Osteocyte (in vitro differentiated cells): ENCODE data around the gene IGSF9. TPM values are rescaled to one million over a fixed set of nuclear protein-coding genes. Genes with fewer than 3 reads are reported as not detected.

ENCODE experiments used
- DNase-seq: peaks from one replicate; pipeline ENCODE4 v3.0.0; 2021; ENCODE audit warnings: mixed read lengths; ENCODE audit not compliant: unreplicated experiment; ENCODE audit errors: extremely low spot score
- H3K27ac Mint-ChIP-seq: one replicate; pipeline ENCODE4 v1.8.0; 2021; ENCODE audit warnings: mild to moderate bottlenecking, mixed read lengths; ENCODE audit not compliant: unreplicated experiment
- H3K27me3 Mint-ChIP-seq: one replicate; pipeline ENCODE4 v1.8.0; 2021; ENCODE audit warnings: mixed read lengths; ENCODE audit not compliant: unreplicated experiment
- H3K36me3 Mint-ChIP-seq: one replicate; pipeline ENCODE4 v1.8.0; 2021; ENCODE audit warnings: mixed read lengths; ENCODE audit not compliant: unreplicated experiment
- H3K4me1 Mint-ChIP-seq: one replicate; pipeline ENCODE4 v1.8.0; 2021; ENCODE audit warnings: mixed read lengths; ENCODE audit not compliant: unreplicated experiment
- H3K4me3 Mint-ChIP-seq: one replicate; pipeline ENCODE4 v1.8.0; 2021; ENCODE audit warnings: mild to moderate bottlenecking, moderate library complexity, mixed read lengths; ENCODE audit not compliant: unreplicated experiment
- H3K9me3 Mint-ChIP-seq: one replicate; pipeline ENCODE4 v1.8.0; 2021; ENCODE audit warnings: mixed read lengths; ENCODE audit not compliant: unreplicated experiment
- total RNA-seq: library from RNA; stranded (reverse); gene quantifications from 2 replicates; pipeline ENCODE4 v1.2.1, GENCODE V29; 2021
- TF ChIP-seq, protein P1 (sequence below): fragments of 200-600 bp; sonication (generic); IDR thresholded peaks from 2 replicates; pipeline ENCODE4 v1.5.0; 2021; ENCODE audit warnings: antibody characterized with exemption, mild to moderate bottlenecking, moderate library complexity

Gene IGSF9
- total RNA-seq, 1 donor from 2014 or later = not detected

DNA sequence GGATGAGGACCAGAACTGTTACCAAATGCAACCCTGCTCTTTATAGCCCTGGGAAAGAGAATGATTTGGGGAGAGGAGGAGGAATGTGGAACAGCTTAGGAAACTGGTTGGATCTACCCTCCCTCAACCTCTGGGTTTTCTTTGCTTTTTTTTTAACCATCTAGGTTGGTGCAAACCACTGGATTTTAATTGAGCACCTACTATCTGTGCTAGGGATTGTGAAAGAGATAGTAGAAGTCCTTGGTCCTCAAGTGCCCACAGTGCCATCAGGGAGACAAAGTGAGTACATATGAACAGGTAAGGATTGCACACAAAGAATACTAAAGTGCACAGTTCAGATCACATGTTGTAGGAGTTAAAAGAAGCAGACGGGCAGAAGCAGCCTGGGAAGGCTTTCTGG, 24.8 kb downstream of the IGSF9 start:
- no peaks in the 10 kb centered on the region for H3K9me3 Mint-ChIP-seq
- no peak for DNase-seq
- peaks cover 78% of the 10 kb centered on the region for H3K4me1 Mint-ChIP-seq
- peak overlapping the region; percentile 100 for H3K27ac Mint-ChIP-seq
- TF ChIP-seq, protein P1, sequence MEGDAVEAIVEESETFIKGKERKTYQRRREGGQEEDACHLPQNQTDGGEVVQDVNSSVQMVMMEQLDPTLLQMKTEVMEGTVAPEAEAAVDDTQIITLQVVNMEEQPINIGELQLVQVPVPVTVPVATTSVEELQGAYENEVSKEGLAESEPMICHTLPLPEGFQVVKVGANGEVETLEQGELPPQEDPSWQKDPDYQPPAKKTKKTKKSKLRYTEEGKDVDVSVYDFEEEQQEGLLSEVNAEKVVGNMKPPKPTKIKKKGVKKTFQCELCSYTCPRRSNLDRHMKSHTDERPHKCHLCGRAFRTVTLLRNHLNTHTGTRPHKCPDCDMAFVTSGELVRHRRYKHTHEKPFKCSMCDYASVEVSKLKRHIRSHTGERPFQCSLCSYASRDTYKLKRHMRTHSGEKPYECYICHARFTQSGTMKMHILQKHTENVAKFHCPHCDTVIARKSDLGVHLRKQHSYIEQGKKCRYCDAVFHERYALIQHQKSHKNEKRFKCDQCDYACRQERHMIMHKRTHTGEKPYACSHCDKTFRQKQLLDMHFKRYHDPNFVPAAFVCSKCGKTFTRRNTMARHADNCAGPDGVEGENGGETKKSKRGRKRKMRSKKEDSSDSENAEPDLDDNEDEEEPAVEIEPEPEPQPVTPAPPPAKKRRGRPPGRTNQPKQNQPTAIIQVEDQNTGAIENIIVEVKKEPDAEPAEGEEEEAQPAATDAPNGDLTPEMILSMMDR = no peak
- H3K4me3 Mint-ChIP-seq = no peak overlapping the region
- H3K36me3 Mint-ChIP-seq = peaks cover 27% of the 10 kb centered on the region
- H3K27me3 Mint-ChIP-seq = no peaks in the 10 kb centered on the region

DNA sequence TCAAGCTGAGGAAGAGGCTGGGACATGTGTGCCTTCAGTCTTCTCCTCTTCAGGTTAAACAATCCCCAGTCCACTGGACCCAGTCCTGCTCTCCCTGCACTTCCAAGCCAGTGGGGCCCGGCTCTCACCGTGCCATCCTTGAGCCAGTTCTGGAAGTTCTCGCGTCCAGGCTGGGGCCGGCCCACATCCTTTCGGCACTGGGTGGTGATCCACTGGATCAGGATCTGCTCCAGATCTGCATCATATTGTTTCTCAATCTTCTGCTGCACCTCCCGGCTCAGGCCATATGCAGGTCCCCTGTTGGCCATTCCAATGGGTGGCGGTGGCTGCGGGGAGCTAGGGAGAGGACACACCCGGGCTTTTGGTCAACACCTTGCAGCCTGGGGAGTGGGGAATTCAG, 25.2 kb downstream of the IGSF9 start:
- peaks cover 76% of the 10 kb centered on the region for H3K4me1 Mint-ChIP-seq
- TF ChIP-seq, protein P1 = no peak
- peaks cover 27% of the 10 kb centered on the region for H3K36me3 Mint-ChIP-seq
- no peak overlapping the region for H3K4me3 Mint-ChIP-seq
- DNase-seq = no peak
- H3K27me3 Mint-ChIP-seq = no peaks in the 10 kb centered on the region
- peak overlapping the region; percentile 29 for H3K27ac Mint-ChIP-seq
- no peaks in the 10 kb centered on the region for H3K9me3 Mint-ChIP-seq

DNA sequence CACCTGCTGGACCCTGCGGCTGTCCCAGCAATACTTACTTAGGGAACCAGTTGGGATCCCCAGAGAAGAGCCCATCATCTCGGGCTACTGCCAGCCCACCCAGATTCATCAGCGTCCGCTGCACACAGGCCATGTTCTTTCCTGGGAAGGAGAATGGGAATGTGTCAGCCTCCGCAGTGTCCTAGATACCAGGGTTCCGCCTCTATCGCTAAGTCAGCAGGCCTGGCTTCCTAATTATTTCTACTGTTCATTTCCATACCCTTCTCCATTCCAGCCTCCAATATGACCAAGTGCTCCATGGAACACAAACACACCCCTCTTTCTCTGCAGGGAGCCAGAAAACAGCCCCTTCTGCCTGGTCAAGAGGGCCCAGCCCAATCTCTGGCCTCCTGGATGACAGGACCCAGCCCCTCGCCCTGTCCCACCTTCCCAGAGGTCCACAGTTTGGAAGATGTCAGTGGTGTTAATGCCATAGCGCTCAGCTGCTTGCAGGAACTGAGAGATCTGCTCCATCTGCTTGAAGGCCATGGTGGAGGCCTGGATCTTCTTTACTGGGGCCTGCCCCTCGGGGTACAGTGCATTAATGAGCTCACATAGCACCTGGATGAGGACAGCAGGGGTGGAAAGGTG, 26.1 kb downstream of the IGSF9 start:
- no peak for DNase-seq
- TF ChIP-seq, protein P1 = no peak
- H3K36me3 Mint-ChIP-seq = peaks cover 27% of the 10 kb centered on the region
- peaks cover 79% of the 10 kb centered on the region for H3K4me1 Mint-ChIP-seq
- H3K4me3 Mint-ChIP-seq = no peak overlapping the region
- H3K27ac Mint-ChIP-seq = peak overlapping the region; percentile 29
- no peaks in the 10 kb centered on the region for H3K9me3 Mint-ChIP-seq
- H3K27me3 Mint-ChIP-seq = no peaks in the 10 kb centered on the region

DNA sequence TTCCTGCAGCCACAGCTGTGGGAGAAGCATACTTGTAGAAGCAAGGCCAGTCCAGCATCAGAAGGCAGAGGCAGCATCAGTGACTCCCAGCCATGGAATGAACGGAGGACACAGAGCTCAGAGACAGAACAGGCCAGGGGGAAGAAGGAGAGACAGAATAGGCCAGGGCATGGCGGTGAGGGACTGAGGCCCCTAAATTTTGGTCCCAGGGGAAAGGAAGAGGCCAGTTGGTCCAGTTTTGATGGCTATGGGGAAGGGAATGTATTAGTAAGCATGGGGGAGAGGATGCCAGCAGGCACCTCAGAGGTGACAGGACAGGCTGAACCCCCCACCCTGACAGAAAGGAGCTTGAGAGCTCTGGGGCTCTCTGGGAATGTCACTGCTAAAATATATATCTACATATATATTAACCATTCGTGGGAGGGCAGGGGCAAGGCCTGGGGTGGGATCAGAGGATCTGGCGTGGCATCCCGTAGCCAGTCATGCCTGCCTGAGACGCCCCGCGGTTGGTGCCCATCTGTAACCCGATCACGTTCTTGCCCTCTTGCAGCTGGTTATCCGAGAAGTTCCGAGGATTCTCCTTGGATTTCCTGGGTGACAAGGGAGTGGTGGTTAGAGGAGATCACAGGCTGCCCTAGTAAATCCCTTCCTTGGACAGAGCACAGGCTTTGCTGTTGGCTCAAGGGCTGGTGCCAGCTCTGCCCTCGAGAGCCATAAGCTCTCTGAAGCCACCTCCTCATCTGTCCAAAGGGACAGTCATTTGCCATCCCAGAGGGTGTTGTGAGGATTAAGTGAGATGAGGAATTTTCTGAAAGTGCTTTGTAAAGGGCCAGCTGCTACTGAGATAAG, 26.8 kb downstream of the IGSF9 start:
- DNase-seq = no peak
- Mint-ChIP-seq H3K9me3 (no peaks in the 10 kb centered on the region), H3K4me1 (peaks cover 78% of the 10 kb centered on the region), H3K36me3 (peaks cover 27% of the 10 kb centered on the region), H3K27me3 (no peaks in the 10 kb centered on the region), H3K27ac (peak overlapping the region; percentile 62), H3K4me3 (no peak overlapping the region)
- TF ChIP-seq, protein P1 = no peak
